Smooth muscle cell (in vitro differentiated cells): Measurements from ENCODE around the gene CFAP99. TPM values are rescaled to one million over a fixed set of nuclear protein-coding genes. Genes with fewer than 3 reads are reported as not detected.

ENCODE experiments used
- DNase-seq: peaks from one replicate; lab custom pipeline; 2025; ENCODE audit not compliant: unreplicated experiment; lab: John Stamatoyannopoulos, UW
- H2AFZ ChIP-seq: fragments of 200-600 bp; sonication (generic); 2 replicates; pipeline ENCODE4 v1.6.0; 2016; ENCODE audit warnings: antibody characterized with exemption, low read depth, mild to moderate bottlenecking
- H3F3A ChIP-seq: fragments of 200-600 bp; sonication (generic); 2 replicates; pipeline ENCODE4 v1.6.0; 2017; ENCODE audit warnings: antibody characterized with exemption, low read depth
- H3K27ac ChIP-seq: fragments of 200-600 bp; sonication (generic); 2 replicates; pipeline ENCODE4 v1.5.1; 2016; ENCODE audit warnings: low read depth, mild to moderate bottlenecking
- H3K27me3 ChIP-seq: fragments of 200-600 bp; sonication (generic); 2 replicates; pipeline ENCODE4 v1.6.1; 2016; ENCODE audit warnings: low read depth, mild to moderate bottlenecking
- H3K36me3 ChIP-seq: fragments of 200-600 bp; sonication (generic); 2 replicates; pipeline ENCODE4 v1.5.1; 2016; ENCODE audit warnings: low read depth
- H3K4me1 ChIP-seq: fragments of 200-600 bp; sonication (generic); 2 replicates; pipeline ENCODE4 v1.5.1; 2016; ENCODE audit warnings: low read depth
- H3K4me2 ChIP-seq: fragments of 200-600 bp; sonication (generic); 2 replicates; pipeline ENCODE4 v1.6.0; 2016; ENCODE audit warnings: mild to moderate bottlenecking
- H3K4me3 ChIP-seq: fragments of 200-600 bp; sonication (generic); 2 replicates; pipeline ENCODE4 v1.5.1; 2016; ENCODE audit warnings: mild to moderate bottlenecking
- H3K79me2 ChIP-seq: fragments of 200-600 bp; sonication (generic); 2 replicates; pipeline ENCODE4 v1.6.0; 2016; ENCODE audit warnings: low read depth, mild to moderate bottlenecking
- H3K9ac ChIP-seq: fragments of 200-600 bp; sonication (generic); 2 replicates; pipeline ENCODE4 v1.6.0; 2016; ENCODE audit warnings: low read depth
- H3K9me3 ChIP-seq: fragments of 200-600 bp; sonication (generic); replicated peaks from 2 replicates; pipeline ENCODE4 v1.5.1; 2016; ENCODE audit warnings: low read depth
- H4K20me1 ChIP-seq: fragments of 200-600 bp; sonication (generic); 2 replicates; pipeline ENCODE4 v1.6.0; 2016; ENCODE audit warnings: low read depth
- CTCF ChIP-seq: fragments of 200-600 bp; sonication (generic); IDR thresholded peaks from 2 replicates; pipeline ENCODE4 v1.5.1; 2017; ENCODE audit warnings: borderline replicate concordance, mild to moderate bottlenecking, antibody characterized with exemption; ENCODE audit not compliant: insufficient read depth, poor library complexity, severe bottlenecking
- WGBS: methylation state at CpG from one replicate; pipeline ENCODE4 v1.1.7; 2016; ENCODE audit warnings: low lambda C conversion rate; 5-methylcytosine and 5-hydroxymethylcytosine counted together
- polyA plus RNA-seq: library from polyadenylated mRNA; unstranded; fragments of >200 nt; fragmentation: Nextera tagmentation; extraction: Ambion mirVana; gene quantifications from 2 replicates; pipeline ENCODE4 v1.2.1, GENCODE V29; 2016
- total RNA-seq: library from RNA; depleted of rRNA; stranded (reverse); fragments of >200 nt; gene quantifications from 2 replicates; pipeline ENCODE4 v1.2.3, GENCODE V29; 2014

Gene CFAP99
- total and polyA plus RNA-seq, 2 experiments from 2014 or later = not detected

GRCh38 chr4:2419814-2420213 lies 1.1 kb downstream of the CFAP99 start:
- Histone ChIP-seq H2AFZ (no peak overlapping the region), H3K27ac (no peak overlapping the region), H3K27me3 (peaks cover 68% of the 10 kb centered on the region), H3K4me1 (peaks cover 14% of the 10 kb centered on the region), H3K36me3 (no peaks in the 10 kb centered on the region), H3K9me3 (no peaks in the 10 kb centered on the region), H3K4me2 (no peak overlapping the region), H3K9ac (no peak overlapping the region), H3K4me3 (no peak overlapping the region), H4K20me1 (no peaks in the 10 kb centered on the region), H3K79me2 (no peaks in the 10 kb centered on the region), H3F3A (no peaks in the 10 kb centered on the region)
- DNase-seq = no peak
- WGBS = 77% methylated on average over 9 of the region's 9 CpGs
- no peak for TF ChIP-seq CTCF

GRCh38 chr4:2421928-2422327 lies 3.2 kb downstream of the CFAP99 start:
- peaks cover 6% of the 10 kb centered on the region for H3K4me1 ChIP-seq
- TF ChIP-seq CTCF = no peak
- no peak overlapping the region for H3K27ac ChIP-seq
- no peaks in the 10 kb centered on the region for H3K36me3 ChIP-seq
- H3F3A ChIP-seq = no peaks in the 10 kb centered on the region
- peaks cover 47% of the 10 kb centered on the region for H3K27me3 ChIP-seq
- no peaks in the 10 kb centered on the region for H4K20me1 ChIP-seq
- H3K4me3 ChIP-seq = no peak overlapping the region
- no peak overlapping the region for H3K9ac ChIP-seq
- no peaks in the 10 kb centered on the region for H3K9me3 ChIP-seq
- H2AFZ ChIP-seq = no peak overlapping the region
- WGBS = 88% methylated on average over 6 of the region's 6 CpGs
- no peak for DNase-seq
- no peak overlapping the region for H3K4me2 ChIP-seq
- no peaks in the 10 kb centered on the region for H3K79me2 ChIP-seq

GRCh38 chr4:2423066-2423465 lies 4.3 kb downstream of the CFAP99 start:
- H3K9ac ChIP-seq = no peak overlapping the region
- no peak for DNase-seq
- no peak for TF ChIP-seq CTCF
- no peaks in the 10 kb centered on the region for H3K79me2 ChIP-seq
- no peaks in the 10 kb centered on the region for H3K9me3 ChIP-seq
- H2AFZ ChIP-seq = no peak overlapping the region
- WGBS = 89% methylated on average over 4 of the region's 4 CpGs
- no peaks in the 10 kb centered on the region for H4K20me1 ChIP-seq
- H3F3A ChIP-seq = no peaks in the 10 kb centered on the region
- H3K27me3 ChIP-seq = peaks cover 37% of the 10 kb centered on the region
- no peak overlapping the region for H3K27ac ChIP-seq
- H3K4me1 ChIP-seq = peaks cover 5% of the 10 kb centered on the region
- H3K36me3 ChIP-seq = no peaks in the 10 kb centered on the region
- H3K4me2 ChIP-seq = no peak overlapping the region
- no peak overlapping the region for H3K4me3 ChIP-seq

GRCh38 chr4:2423695-2424094 lies 4.9 kb downstream of the CFAP99 start:
- Histone ChIP-seq H3K27ac (no peak overlapping the region), H3K9ac (no peak overlapping the region), H3K9me3 (no peaks in the 10 kb centered on the region), H3K4me3 (no peak overlapping the region), H3K79me2 (no peaks in the 10 kb centered on the region), H2AFZ (no peak overlapping the region), H4K20me1 (no peaks in the 10 kb centered on the region), H3K36me3 (no peaks in the 10 kb centered on the region), H3F3A (no peaks in the 10 kb centered on the region), H3K27me3 (peaks cover 35% of the 10 kb centered on the region), H3K4me1 (peaks cover 5% of the 10 kb centered on the region), H3K4me2 (no peak overlapping the region)
- no peak for DNase-seq
- WGBS = 89% methylated on average over 10 of the region's 10 CpGs
- TF ChIP-seq CTCF = no peak
